Endothelial cell of umbilical vein (primary cell): ENCODE measurements around the gene ZNG1B. TPM values are rescaled to one million over a fixed set of nuclear protein-coding genes. Genes with fewer than 3 reads are reported as not detected.

Experiments used
- polyA plus RNA-seq, 4 experiments: library from polyadenylated mRNA; depleted of rRNA in 3 of 4; stranded (reverse) in 3 of 4; unstranded in 1 of 4; fragments of >200 nt; gene quantifications; 2 replicates each; pipeline versions ENCODE4 v1.2.1 to v1.2.3, GENCODE V29; 2011 to 2012; ENCODE audit warnings: missing spikeins in 1 of 4
- total RNA-seq: library from RNA; stranded (reverse); gene quantifications from 2 replicates; pipeline ENCODE4 v1.2.3, GENCODE V29; 2021

The ZNG1B gene
- total and polyA plus RNA-seq, 2 donors (not counting 3 experiments of a cell fraction or from before 2014, with no cell fraction given): 12.6 to 31.3 TPM

Other genes starting within 250 kb of the ZNG1B start
- gene PAX8, start 158.8 kb upstream of the ZNG1B start, total RNA-seq: 0.22 and 0.28 TPM in 2 replicates
- gene PAX8, start 158.8 kb upstream of the ZNG1B start, polyA plus RNA-seq: 0.62 and 1.4 TPM in 2 replicates
- 0.18 TPM in 1 of 2 replicates, not detected in the other for gene FOXD4L1, start 61.0 kb downstream of the ZNG1B start, total RNA-seq
- gene FOXD4L1, start 61.0 kb downstream of the ZNG1B start, polyA plus RNA-seq: 0.04 and 0.06 TPM in 2 replicates
- 10.8 and 12.2 TPM in 2 replicates for gene RABL2A, start 189.6 kb downstream of the ZNG1B start, total RNA-seq
- 9.4 and 12.4 TPM in 2 replicates for gene RABL2A, start 189.6 kb downstream of the ZNG1B start, polyA plus RNA-seq